ENCODE results near the gene DNAH1.
"Not testable (repeated sequence)": the region's sequence is repeated elsewhere in the genome, so short reads cannot be mapped to it uniquely, and the experiment has no call there.

DNAH1 gene

DNA sequence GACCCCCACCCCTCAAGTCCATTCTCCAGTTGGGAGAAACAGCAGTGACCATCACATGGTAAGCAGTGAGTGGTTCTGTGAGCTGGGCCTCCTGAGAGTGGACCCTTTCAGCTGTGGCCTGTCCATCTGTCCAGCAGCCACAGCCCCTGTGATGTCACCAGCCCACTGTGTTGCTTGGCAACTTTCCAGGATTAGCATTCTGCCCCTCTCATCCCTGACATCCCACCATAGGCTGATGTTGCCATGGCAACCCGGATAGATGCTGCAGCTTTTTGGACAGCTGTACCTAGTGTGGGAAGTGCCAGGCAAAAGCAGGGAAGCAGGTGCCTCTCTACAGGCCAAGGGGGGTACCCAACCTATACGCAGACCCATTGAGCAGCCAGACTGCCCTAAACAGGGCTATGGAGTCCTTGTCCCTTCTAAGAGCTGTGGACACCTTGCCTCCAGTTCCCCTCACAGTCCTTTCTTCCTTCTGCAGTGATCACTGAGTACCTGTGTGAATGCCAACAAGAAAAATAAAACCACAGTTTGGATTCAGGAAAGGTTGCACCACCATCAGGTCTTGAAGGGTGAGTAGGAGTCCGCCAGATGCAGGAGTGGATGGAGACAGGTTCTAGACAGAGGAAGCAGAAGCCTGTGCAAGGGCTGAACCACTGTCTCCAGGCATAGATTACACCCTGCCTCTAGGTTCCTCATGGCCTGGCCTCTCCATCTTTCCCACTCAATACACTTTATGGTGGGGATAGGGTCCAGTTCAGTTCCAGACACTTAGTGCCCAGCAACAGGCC lies at the start of gene DNAH1:
TSS of gene DNAH1 (plus strand) at position 343 of the 788 bp plus-strand sequence. CDS start 6,124 bp downstream, outside the sequence.
- no peak for TF ChIP-seq CTCF (IDR thresholded peaks at IDR 0.05; ENCODE audit: low read depth, low read length, missing control alignments)
- DNase-seq: no peak
- in situ Hi-C loops (cut with HindIII; ENCODE audit: low pct_ligation_motif_present, low sequenced_read_pairs): no loop called here
- H3K27ac ChIP-seq: no peak within 1 kb of the TSS
- no peaks in the 10 kb centered on the region for H3K36me3 ChIP-seq (replicated peaks)
- H3K4me3 ChIP-seq (ENCODE audit: low read depth, low read length): no peak within 1 kb of the TSS
- no peaks in the 10 kb centered on the region for H3K27me3 ChIP-seq (replicated peaks)

GRCh38 chr3:52268036-52268435 lies 48.1 kb upstream of the DNAH1 start:
- no peak for DNase-seq
- H3K4me3 ChIP-seq (ENCODE audit: low read depth, low read length): no peak overlapping the region
- H3K36me3 ChIP-seq (replicated peaks): peaks cover 69% of the 10 kb centered on the region

GRCh38 chr3:52269776-52270175 lies 46.3 kb upstream of the DNAH1 start:
- Histone ChIP-seq H3K27ac (no peak overlapping the region), H3K27me3 (replicated peaks) (no peaks in the 10 kb centered on the region), H3K36me3 (replicated peaks) (peaks cover 52% of the 10 kb centered on the region), H3K4me3 (ENCODE audit: low read depth, low read length) (no peak overlapping the region)
- in situ Hi-C loops (cut with HindIII; ENCODE audit: low pct_ligation_motif_present, low sequenced_read_pairs): no loop called here
- DNase-seq: no peak
- no peak for TF ChIP-seq CTCF (IDR thresholded peaks at IDR 0.05; ENCODE audit: low read depth, low read length, missing control alignments)

More at GRCh38 chr3:52268036-52268435, 48.1 kb upstream of the DNAH1 start:
- Histone ChIP-seq H3K27ac (no peak overlapping the region), H3K27me3 (replicated peaks) (no peaks in the 10 kb centered on the region)
- TF ChIP-seq CTCF (IDR thresholded peaks at IDR 0.05; ENCODE audit: low read depth, low read length, missing control alignments): no peak
- in situ Hi-C loops (cut with HindIII; ENCODE audit: low pct_ligation_motif_present, low sequenced_read_pairs): no loop called here

DNA sequence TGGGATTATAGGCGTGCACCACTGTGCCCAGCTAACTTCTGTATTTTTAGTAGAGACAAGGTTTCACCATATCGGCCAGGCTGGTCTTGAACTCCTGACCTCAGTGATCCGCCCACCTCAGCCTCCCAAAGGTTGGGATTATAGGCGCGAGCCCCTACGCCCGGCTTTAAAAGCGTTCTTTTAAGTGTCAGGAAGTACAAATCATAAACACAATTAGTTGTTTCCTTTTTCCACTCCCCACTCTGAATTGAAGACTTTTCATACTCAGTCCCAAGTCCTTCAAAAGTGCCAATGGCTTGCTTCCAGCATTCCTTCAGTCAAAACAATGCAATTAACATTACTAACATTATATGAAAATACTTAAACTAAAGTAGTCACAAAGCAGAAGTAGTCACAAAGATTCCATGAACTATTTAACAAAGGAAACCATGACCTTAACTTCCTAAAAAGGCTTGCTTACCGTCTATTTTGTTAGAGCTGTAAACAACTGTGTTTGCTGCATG lies 45.8 kb upstream of the DNAH1 start:
- H3K4me3 ChIP-seq (ENCODE audit: low read depth, low read length): no peak overlapping the region
- peaks cover 49% of the 10 kb centered on the region for H3K36me3 ChIP-seq (replicated peaks)
- H3K27me3 ChIP-seq (replicated peaks): no peaks in the 10 kb centered on the region
- in situ Hi-C loops (cut with HindIII; ENCODE audit: low pct_ligation_motif_present, low sequenced_read_pairs): no loop called here
- no peak for DNase-seq
- no peak overlapping the region for H3K27ac ChIP-seq
- TF ChIP-seq CTCF (IDR thresholded peaks at IDR 0.05; ENCODE audit: low read depth, low read length, missing control alignments): no peak

- H3K27ac ChIP-seq; DNase-seq; H3K27me3 ChIP-seq (replicated peaks); H3K4me3 ChIP-seq (ENCODE audit: low read depth, low read length); in situ Hi-C loops (cut with HindIII; ENCODE audit: low pct_ligation_motif_present, low sequenced_read_pairs): not testable (repeated sequence)
- peaks cover 34% of the 10 kb centered on the region for H3K36me3 ChIP-seq (replicated peaks)
Observed at GRCh38 chr3:52272172-52272571, 43.9 kb upstream of the DNAH1 start.

GRCh38 chr3:52272831-52273230 lies 43.3 kb upstream of the DNAH1 start:
- no peaks in the 10 kb centered on the region for H3K27me3 ChIP-seq (replicated peaks)
- no peak overlapping the region for H3K27ac ChIP-seq
- H3K36me3 ChIP-seq (replicated peaks): peaks cover 29% of the 10 kb centered on the region
- in situ Hi-C loops (cut with HindIII; ENCODE audit: low pct_ligation_motif_present, low sequenced_read_pairs): no loop called here
- no peak overlapping the region for H3K4me3 ChIP-seq (ENCODE audit: low read depth, low read length)
- no peak for DNase-seq
- no peak for TF ChIP-seq CTCF (IDR thresholded peaks at IDR 0.05; ENCODE audit: low read depth, low read length, missing control alignments)

GRCh38 chr3:52274781-52275180 lies 41.3 kb upstream of the DNAH1 start:
- H3K27ac ChIP-seq; H3K27me3 ChIP-seq (replicated peaks); in situ Hi-C loops (cut with HindIII; ENCODE audit: low pct_ligation_motif_present, low sequenced_read_pairs); H3K4me3 ChIP-seq (ENCODE audit: low read depth, low read length); DNase-seq: not testable (repeated sequence)
- peaks cover 12% of the 10 kb centered on the region for H3K36me3 ChIP-seq (replicated peaks)

Data from brain microvascular endothelial cell (primary cell).